Neural progenitor cell (in vitro differentiated cells): ENCODE measurements around the gene CRCP. TPM values are rescaled to one million over a fixed set of nuclear protein-coding genes. Genes with fewer than 3 reads are reported as not detected.

Source experiments
- DNase-seq: peaks from one replicate; pipeline ENCODE4 v3.0.0-alpha.2; 2016; ENCODE audit warnings: low spot score
- H2AFZ ChIP-seq: fragments of 200-600 bp; sonication (generic); replicated peaks from 2 replicates; pipeline ENCODE4 v1.6.1; 2016; ENCODE audit warnings: antibody characterized with exemption
- H3F3A ChIP-seq: fragments of 200-600 bp; sonication (generic); 2 replicates; pipeline ENCODE4 v1.6.1; 2016; ENCODE audit warnings: antibody characterized with exemption, low read depth
- H3K27ac ChIP-seq: fragments of 200-600 bp; sonication (generic); 2 replicates; pipeline ENCODE4 v1.5.1; 2016; ENCODE audit warnings: mild to moderate bottlenecking
- H3K27me3 ChIP-seq: fragments of 200-600 bp; sonication (generic); 2 replicates; pipeline ENCODE4 v1.6.1; 2016; ENCODE audit warnings: mild to moderate bottlenecking, moderate library complexity
- H3K36me3 ChIP-seq: fragments of 200-600 bp; sonication (generic); 2 replicates; pipeline ENCODE4 v1.5.1; 2016
- H3K4me1 ChIP-seq: fragments of 200-600 bp; sonication (generic); 2 replicates; pipeline ENCODE4 v1.6.1; 2016; ENCODE audit warnings: mixed run types
- H3K4me2 ChIP-seq: fragments of 200-600 bp; sonication (generic); 2 replicates; pipeline ENCODE4 v1.6.1; 2016
- H3K4me3 ChIP-seq: fragments of 200-600 bp; sonication (generic); 2 replicates; pipeline ENCODE4 v1.5.1; 2016
- H3K79me2 ChIP-seq: fragments of 200-600 bp; sonication (generic); 2 replicates; pipeline ENCODE4 v1.6.1; 2016; ENCODE audit warnings: low read depth
- H3K9ac ChIP-seq: fragments of 200-600 bp; sonication (generic); 2 replicates; pipeline ENCODE4 v1.6.1; 2016
- H3K9me3 ChIP-seq: fragments of 200-600 bp; sonication (generic); 2 replicates; pipeline ENCODE4 v1.5.1; 2016; ENCODE audit warnings: low read depth
- H4K20me1 ChIP-seq: fragments of 200-600 bp; sonication (generic); 2 replicates; pipeline ENCODE4 v1.6.1; 2016; ENCODE audit warnings: low read depth
- H3K27ac Mint-ChIP-seq: 3 replicates; pipeline ENCODE4 v1.8.0; 2021; ENCODE audit warnings: mixed read lengths
- H3K27me3 Mint-ChIP-seq: 2 replicates; pipeline ENCODE4 v1.8.0; 2022; ENCODE audit warnings: low read depth, mild to moderate bottlenecking, inconsistent platforms, moderate library complexity, mixed read lengths; ENCODE audit not compliant: insufficient read depth
- H3K36me3 Mint-ChIP-seq: 3 replicates; pipeline ENCODE4 v1.8.0; 2021; ENCODE audit warnings: mixed read lengths
- H3K4me1 Mint-ChIP-seq: 3 replicates; pipeline ENCODE4 v1.8.0; 2021; ENCODE audit warnings: mixed read lengths
- H3K4me3 Mint-ChIP-seq: 3 replicates; pipeline ENCODE4 v1.8.0; 2021; ENCODE audit warnings: mild to moderate bottlenecking, moderate library complexity, mixed read lengths
- H3K9me3 Mint-ChIP-seq: 3 replicates; pipeline ENCODE4 v1.8.0; 2020; ENCODE audit warnings: mixed read lengths
- EZH2 ChIP-seq: fragments of 200-600 bp; sonication (generic); IDR thresholded peaks from 2 replicates; pipeline ENCODE4 v1.6.1; 2017; ENCODE audit warnings: antibody characterized with exemption, mild to moderate bottlenecking, moderate library complexity
- EZH2phosphoT487 ChIP-seq: fragments of 200-600 bp; sonication (generic); IDR thresholded peaks from 2 replicates; pipeline ENCODE4 v1.6.1; 2017; ENCODE audit warnings: antibody characterized with exemption
- total RNA-seq: library from RNA; depleted of rRNA; stranded (reverse); fragments of >200 nt; gene quantifications from 2 replicates; pipeline ENCODE4 v1.2.3, GENCODE V29; 2015; ENCODE audit warnings: low replicate concordance
- TF ChIP-seq, protein P1 (sequence below): fragments of 200-600 bp; sonication (generic); IDR thresholded peaks from 2 replicates; pipeline ENCODE4 v1.5.1; 2017; ENCODE audit warnings: antibody characterized with exemption, mild to moderate bottlenecking

The CRCP gene
- total RNA-seq, 1 donor from 2014 or later, result 30.0 TPM

DNA sequence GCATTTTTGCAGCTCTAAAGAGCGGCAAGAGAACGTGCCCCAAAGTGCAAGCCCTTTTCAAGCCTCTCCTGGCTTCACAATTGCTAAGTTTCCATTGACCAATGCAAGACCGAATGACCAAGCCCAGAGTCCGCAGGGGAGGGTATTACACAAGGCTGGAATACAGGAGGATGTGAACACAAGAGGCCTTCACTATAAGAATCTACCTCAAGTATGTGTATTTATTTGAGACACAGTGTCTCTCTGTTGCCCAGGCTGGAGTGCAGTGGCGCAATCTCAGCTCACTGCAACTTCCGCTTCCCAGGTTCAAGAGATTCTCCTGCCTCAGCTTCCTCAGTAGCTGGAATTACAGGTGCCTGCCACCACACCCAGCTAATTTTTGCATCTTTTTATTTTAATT lies 68.3 kb downstream of the CRCP start:
- Mint-ChIP-seq H3K36me3 (peaks cover 2% of the 10 kb centered on the region), H3K27me3 (peaks cover 9% of the 10 kb centered on the region), H3K9me3 (peaks cover 4% of the 10 kb centered on the region), H3K4me1 (peaks cover 2% of the 10 kb centered on the region), H3K27ac (no peak overlapping the region), H3K4me3 (no peak overlapping the region)
- H3K4me3 ChIP-seq, result no peak overlapping the region
- H3K79me2 ChIP-seq, result no peaks in the 10 kb centered on the region
- H3K4me2 ChIP-seq, result no peak overlapping the region
- TF ChIP-seq EZH2phosphoT487 (no peak), EZH2 (no peak)
- TF ChIP-seq, protein P1, sequence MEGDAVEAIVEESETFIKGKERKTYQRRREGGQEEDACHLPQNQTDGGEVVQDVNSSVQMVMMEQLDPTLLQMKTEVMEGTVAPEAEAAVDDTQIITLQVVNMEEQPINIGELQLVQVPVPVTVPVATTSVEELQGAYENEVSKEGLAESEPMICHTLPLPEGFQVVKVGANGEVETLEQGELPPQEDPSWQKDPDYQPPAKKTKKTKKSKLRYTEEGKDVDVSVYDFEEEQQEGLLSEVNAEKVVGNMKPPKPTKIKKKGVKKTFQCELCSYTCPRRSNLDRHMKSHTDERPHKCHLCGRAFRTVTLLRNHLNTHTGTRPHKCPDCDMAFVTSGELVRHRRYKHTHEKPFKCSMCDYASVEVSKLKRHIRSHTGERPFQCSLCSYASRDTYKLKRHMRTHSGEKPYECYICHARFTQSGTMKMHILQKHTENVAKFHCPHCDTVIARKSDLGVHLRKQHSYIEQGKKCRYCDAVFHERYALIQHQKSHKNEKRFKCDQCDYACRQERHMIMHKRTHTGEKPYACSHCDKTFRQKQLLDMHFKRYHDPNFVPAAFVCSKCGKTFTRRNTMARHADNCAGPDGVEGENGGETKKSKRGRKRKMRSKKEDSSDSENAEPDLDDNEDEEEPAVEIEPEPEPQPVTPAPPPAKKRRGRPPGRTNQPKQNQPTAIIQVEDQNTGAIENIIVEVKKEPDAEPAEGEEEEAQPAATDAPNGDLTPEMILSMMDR, result no peak
- H4K20me1 ChIP-seq, result no peaks in the 10 kb centered on the region
- H3F3A ChIP-seq, result no peaks in the 10 kb centered on the region
- no peak for DNase-seq
- H3K9ac ChIP-seq, result no peak overlapping the region
- no peaks in the 10 kb centered on the region for H3K27me3 ChIP-seq
- H3K36me3 ChIP-seq, result no peaks in the 10 kb centered on the region
- no peak overlapping the region for H3K27ac ChIP-seq
- no peak overlapping the region for H2AFZ ChIP-seq
- H3K9me3 ChIP-seq, result no peaks in the 10 kb centered on the region
- no peaks in the 10 kb centered on the region for H3K4me1 ChIP-seq

DNA sequence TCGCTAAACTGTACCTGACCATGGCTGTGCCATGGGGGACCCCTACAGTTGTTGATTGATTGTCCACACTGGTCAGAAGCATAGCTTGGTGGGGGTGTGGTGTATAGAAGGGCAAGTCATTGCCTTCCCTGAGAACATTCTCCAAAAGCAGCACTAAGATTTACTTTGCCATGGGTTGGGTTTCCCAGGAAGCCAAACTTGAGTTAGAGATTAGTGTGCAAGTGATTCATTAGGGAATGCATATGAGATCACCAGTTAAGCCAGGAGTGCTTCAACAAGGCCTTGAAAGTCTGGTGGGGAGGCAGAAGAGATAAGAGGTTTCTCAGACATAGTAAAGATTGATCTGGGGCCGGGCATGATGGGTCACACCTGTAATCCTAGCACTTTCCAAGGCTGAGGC lies 69.1 kb downstream of the CRCP start:
- Histone ChIP-seq H2AFZ (no peak overlapping the region), H4K20me1 (no peaks in the 10 kb centered on the region), H3K27ac (no peak overlapping the region), H3K4me1 (no peaks in the 10 kb centered on the region), H3K4me2 (no peak overlapping the region), H3F3A (no peaks in the 10 kb centered on the region), H3K4me3 (no peak overlapping the region), H3K9ac (no peak overlapping the region), H3K27me3 (no peaks in the 10 kb centered on the region), H3K9me3 (no peaks in the 10 kb centered on the region), H3K79me2 (no peaks in the 10 kb centered on the region), H3K36me3 (no peaks in the 10 kb centered on the region)
- Mint-ChIP-seq H3K4me1 (peaks cover 2% of the 10 kb centered on the region), H3K36me3 (peaks cover 2% of the 10 kb centered on the region), H3K27ac (no peak overlapping the region), H3K27me3 (peaks cover 9% of the 10 kb centered on the region), H3K4me3 (no peak overlapping the region), H3K9me3 (peaks cover 4% of the 10 kb centered on the region)
- DNase-seq, result no peak
- TF ChIP-seq EZH2 (no peak), EZH2phosphoT487 (no peak)
- TF ChIP-seq, protein P1, result no peak

DNA sequence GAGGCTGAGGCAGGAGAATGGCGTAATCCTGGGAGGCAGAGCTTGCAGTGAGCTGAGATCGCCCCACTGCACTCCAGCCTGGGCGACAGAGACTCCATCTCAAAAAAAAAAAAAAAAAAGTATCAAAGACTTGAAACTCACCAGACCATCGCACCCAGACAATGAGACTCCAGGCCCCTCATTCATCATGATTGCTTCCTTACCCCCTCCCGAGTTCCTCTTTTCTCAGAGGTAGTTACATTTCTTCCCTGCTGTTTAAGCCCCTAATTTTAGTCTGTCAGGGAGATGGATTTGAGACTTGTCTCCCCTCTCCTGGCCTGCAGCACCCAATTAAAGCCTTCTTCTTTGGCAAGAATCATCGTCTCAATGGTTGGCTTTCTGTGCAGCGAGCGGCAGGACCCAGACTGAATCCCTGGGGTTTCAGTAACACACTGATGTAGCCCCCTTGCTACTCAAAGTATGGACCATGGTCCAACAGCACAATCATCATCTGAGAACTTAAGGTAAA lies 71.1 kb downstream of the CRCP start:
- no peaks in the 10 kb centered on the region for H4K20me1 ChIP-seq
- H3K4me1 ChIP-seq, result no peaks in the 10 kb centered on the region
- H3F3A ChIP-seq, result no peaks in the 10 kb centered on the region
- H3K27ac Mint-ChIP-seq, result no peak overlapping the region
- H3K9me3 Mint-ChIP-seq, result peaks cover 4% of the 10 kb centered on the region
- no peak overlapping the region for H3K4me3 ChIP-seq
- H3K9ac ChIP-seq, result no peak overlapping the region
- H3K36me3 Mint-ChIP-seq, result peaks cover 2% of the 10 kb centered on the region
- no peaks in the 10 kb centered on the region for H3K27me3 ChIP-seq
- no peaks in the 10 kb centered on the region for H3K9me3 ChIP-seq
- no peak overlapping the region for H3K4me2 ChIP-seq
- no peak overlapping the region for H2AFZ ChIP-seq
- no peaks in the 10 kb centered on the region for H3K79me2 ChIP-seq
- TF ChIP-seq, protein P1, result no peak
- TF ChIP-seq EZH2phosphoT487 (no peak), EZH2 (no peak)
- no peak overlapping the region for H3K4me3 Mint-ChIP-seq
- no peaks in the 10 kb centered on the region for H3K36me3 ChIP-seq
- peaks cover 5% of the 10 kb centered on the region for H3K27me3 Mint-ChIP-seq
- DNase-seq, result no peak
- H3K4me1 Mint-ChIP-seq, result peaks cover 2% of the 10 kb centered on the region
- H3K27ac ChIP-seq, result no peak overlapping the region
